A204.1 (cell line): Measurements from ENCODE around the gene SAMM50.
A peak's percentile ranks its signal among the peaks of the same experiment; 100 is the strongest.

Experiments
- FAIRE-seq: peaks from 2 replicates; lab custom pipeline; 2012; peaks lifted over from hg19 to GRCh38; lab: Jason Lieb, UNC

Gene SAMM50

GRCh38 chr22:43980579-43980978, 25.3 kb downstream of the SAMM50 start:
- FAIRE-seq, result no peak

DNA sequence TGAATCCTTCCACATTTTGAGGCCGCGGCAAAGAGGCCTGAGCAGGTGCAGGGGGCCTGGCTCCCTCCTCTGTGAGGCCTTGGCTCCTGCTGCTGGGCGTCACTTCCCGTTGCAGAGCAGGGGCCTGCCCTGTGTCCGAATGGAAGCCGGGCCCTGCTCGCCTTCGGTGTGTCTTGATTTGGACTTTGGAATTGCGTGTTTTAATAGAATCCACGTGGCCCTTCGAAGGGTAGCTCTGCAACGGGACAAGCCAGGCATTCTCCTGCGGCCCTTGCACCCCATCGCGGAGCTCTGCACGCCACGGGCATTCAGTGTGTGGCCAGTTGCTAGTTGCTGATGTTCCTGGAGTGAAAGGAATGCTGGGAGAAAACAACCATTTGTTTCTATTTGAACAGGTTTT, 25.8 kb downstream of the SAMM50 start:
- FAIRE-seq, result no peak

- no peak for FAIRE-seq
These were observed 28.6 kb downstream of the SAMM50 start for GRCh38 chr22:43983808-43984207.

GRCh38 chr22:43985532-43985931, 30.3 kb downstream of the SAMM50 start:
- FAIRE-seq, result no peak

DNA sequence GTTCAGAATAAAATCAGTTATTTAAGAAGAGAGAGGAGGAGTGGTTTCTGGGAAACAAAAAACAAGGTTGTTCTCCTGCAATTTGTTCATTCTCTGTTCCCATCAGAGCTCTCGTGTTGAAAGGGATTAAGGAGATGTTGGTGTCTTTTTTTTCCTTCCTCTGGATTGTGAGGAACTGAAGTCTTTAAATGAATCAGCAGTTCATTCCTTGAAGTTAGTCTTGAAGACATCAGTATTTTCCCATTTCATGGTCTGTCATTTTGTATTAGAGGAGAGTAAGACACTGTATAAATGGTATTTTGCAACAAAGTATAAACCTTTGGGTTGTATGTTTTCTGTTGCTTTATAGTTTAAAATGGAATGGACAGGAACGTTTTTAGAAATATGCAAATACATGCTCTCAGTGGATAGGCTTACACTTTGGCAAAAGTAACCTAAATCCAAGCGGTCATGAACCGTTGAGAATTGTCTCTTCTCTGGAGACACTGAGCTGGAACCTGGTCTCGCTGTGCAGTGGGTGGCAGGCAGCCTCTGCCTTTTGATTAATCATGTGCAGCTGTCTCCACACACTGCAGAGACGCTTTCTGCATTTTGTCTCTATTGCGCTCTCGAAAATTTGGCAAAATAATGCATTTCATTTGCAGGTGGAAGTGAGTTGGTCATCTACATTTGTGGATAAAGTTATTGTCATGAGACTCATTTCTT, 33.0 kb downstream of the SAMM50 start:
- no peak for FAIRE-seq

DNA sequence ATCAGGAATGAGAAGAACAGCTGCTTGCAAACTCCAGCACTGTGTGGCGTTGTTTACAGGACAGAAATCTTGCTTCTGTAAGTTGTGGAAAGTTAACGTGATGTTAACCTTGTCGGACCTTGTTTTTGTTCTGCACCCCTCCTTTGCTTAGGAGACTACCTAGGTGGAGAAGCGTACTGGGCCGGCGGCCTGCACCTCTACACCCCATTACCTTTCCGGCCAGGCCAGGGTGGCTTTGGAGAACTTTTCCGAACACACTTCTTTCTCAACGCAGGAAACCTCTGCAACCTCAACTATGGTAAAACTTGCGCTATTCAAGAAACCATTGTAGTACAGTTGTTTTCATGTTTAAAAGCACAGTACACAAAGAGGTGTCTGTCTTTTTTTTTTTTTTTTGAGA, 33.7 kb downstream of the SAMM50 start:
- no peak for FAIRE-seq

DNA sequence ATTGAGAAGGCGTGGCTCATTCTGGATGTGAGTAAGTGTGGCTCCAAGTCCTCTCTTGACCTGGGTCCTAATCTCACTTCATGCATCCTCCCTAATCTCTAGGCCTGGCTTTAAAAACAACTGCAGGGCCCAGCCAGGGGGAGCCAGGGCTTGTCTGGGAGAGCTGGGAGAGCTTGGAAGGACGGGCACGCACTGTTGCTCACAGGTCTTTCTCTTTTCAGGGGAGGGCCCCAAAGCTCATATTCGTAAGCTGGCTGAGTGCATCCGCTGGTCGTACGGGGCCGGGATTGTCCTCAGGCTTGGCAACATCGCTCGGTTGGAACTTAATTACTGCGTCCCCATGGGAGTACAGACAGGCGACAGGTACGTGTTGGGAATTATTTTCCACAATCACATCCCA, 34.8 kb downstream of the SAMM50 start:
- FAIRE-seq, result no peak

- no peak for FAIRE-seq
These were observed 36.2 kb downstream of the SAMM50 start for GRCh38 chr22:43991316-43992020.

- FAIRE-seq, result no peak
These were observed 37.1 kb downstream of the SAMM50 start for GRCh38 chr22:43992331-43992821.

GRCh38 chr22:43993072-43993760, 38.0 kb downstream of the SAMM50 start:
- peak; percentile 47 for FAIRE-seq

DNA sequence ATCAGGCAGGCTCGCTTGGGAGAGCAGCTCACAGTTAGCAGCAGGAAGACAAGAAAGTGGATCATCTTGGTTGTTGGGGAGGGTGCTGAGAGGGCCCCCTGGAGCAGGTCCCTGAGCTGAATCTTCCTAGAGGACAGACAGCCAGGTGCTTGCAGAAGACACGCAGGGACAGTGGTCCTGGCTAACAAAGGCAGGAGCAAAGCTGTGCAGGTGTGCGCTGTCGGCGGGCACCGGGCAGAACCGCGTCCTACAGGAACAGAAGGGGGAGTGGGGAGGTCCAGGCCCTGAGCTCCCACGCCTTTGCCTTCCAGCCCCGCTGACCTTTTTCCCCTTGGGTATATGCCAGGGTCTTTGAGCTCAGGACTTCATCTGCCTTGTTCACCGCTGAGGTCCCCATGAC, 38.8 kb downstream of the SAMM50 start:
- no peak for FAIRE-seq

DNA sequence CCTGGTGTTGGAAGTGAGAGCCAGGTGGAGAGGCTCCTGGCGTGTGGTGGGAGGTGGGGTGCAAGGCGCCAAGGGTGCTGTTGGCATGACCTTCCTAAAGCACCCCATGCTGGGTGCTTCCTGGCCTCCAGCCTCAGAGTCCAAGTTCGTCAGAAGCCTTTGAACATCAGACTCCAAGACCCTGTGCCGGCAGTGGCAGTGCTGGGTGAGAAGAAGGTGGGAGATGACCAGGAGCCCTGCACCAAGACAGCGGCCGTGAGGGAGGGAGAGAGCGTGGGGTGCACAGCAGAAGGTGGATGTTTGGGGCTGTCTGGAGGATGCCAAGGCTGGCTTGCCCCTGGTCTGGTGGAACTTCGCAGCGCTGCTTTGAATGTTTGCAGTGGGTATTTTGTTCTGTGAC, 39.2 kb downstream of the SAMM50 start:
- no peak for FAIRE-seq

DNA sequence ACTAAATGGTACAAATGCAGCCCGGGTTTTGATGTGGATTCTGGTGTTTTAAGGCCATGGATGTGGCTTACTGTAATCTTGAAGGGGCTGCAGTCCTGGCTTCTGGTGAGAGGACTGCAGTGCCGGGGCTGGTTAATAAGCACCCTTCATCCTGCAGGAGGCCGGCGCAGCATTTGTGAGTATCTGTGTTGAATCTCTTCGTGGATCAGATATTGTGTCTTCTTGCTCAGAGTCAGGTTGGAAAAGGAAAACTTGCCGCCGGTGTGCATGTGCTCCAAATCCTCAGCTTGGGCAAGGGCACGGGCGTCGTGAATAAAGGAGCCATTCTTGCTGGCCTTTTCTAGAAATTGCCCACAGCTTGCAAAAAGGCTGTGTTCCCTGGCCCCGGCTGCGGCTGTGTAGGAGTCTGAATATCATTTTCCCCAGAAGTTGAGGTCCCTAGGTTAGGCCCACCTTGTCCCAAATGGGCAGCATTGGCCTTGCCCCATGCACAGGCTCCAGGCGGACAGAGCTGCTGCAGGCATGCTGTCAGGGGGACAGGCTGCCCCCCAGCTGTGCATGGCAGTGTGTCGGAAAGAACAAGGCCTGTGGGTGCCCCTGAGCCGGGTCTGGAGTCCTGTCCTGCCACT, 39.9 kb downstream of the SAMM50 start:
- FAIRE-seq, result no peak

GRCh38 chr22:43995798-43996169, 40.5 kb downstream of the SAMM50 start:
- FAIRE-seq, result no peak

GRCh38 chr22:43996170-43996980, 41.1 kb downstream of the SAMM50 start:
- FAIRE-seq, result no peak

- FAIRE-seq, result no peak
These were observed 41.7 kb downstream of the SAMM50 start for GRCh38 chr22:43996981-43997265.

GRCh38 chr22:43998679-43999264, 43.5 kb downstream of the SAMM50 start:
- no peak for FAIRE-seq

DNA sequence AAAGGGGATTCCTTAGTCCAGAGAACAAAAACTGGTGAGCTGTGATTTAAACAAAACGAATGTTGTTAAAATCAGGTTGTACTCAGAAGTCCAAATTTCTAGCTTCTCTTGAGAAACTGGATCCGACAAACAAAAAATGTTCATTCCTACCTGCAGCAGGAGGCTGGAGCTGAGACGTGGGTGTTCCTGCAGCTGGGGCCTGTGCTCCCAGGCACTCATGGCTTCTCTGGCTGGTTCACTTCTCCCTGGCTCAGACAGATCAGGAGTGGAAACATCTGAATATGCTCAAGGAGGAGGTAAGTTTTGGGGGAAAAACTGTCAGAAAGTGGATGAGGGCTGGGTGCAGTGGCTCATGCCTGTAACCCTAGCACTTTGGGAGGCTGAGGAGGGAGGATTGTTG, 44.1 kb downstream of the SAMM50 start:
- no peak for FAIRE-seq

DNA sequence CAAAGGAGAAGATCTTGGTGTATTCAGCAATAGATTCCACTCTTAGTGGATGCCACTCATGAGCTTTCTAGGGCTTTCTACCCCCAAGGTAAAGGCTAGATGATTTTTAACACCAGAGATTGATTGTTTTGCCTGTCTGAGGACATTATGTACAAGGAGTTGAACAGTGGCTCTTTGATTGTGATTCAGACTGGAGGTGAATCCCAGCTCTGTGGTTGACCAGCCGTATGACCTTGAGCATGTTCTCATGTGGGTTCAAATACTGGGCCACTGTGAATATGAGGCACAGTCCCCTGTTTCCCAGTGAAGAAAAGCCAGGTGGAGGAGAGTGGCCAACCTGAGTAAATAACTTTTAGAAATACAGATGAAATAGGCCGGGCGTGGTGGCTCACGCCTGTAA, 44.9 kb downstream of the SAMM50 start:
- no peak for FAIRE-seq

- FAIRE-seq, result no peak
These were observed 46.3 kb downstream of the SAMM50 start for GRCh38 chr22:44001521-44001920.

GRCh38 chr22:44002324-44002723, 47.1 kb downstream of the SAMM50 start:
- FAIRE-seq, result no peak

DNA sequence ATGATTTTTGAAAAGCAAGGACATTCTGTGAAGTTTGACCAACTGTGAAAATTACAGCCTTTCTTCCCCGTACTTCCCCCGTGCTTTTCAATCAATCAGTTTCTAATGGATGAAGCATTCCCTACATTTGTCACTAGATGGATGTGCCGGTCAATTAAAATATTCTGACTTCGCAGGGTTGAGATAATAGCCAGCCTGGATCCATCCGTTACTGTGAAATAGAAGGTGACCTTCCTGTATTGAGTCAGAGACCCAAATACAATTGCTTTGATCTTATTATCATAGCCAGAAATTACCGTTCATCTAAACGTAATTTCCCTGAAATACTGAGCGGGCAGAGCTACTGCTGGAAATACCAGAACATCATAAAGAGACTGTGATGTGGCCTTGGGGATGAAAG, 47.8 kb downstream of the SAMM50 start:
- FAIRE-seq, result no peak
